Suprapubic skin (tissue), 4 donors: ENCODE results near the gene CLEC3A.

Experiments used
- EP300 ChIP-seq: sonication (generic); formaldehyde crosslinking; IDR thresholded peaks from one replicate; pipeline ENCODE4 v1.6.1; 2017; ENCODE audit warnings: antibody characterized with exemption
- POLR2A ChIP-seq, 2 donors: fragments of 450-650 bp; IDR thresholded peaks; one replicate each; pipeline ENCODE4 v1.6.1; 2017; ENCODE audit warnings: antibody characterized with exemption in 2 of 2, mild to moderate bottlenecking in 2 of 2, moderate library complexity in 2 of 2
- POLR2AphosphoS5 ChIP-seq, 3 donors: sonication (generic); formaldehyde crosslinking; IDR thresholded peaks; one replicate each; pipeline ENCODE4 v1.6.1; 2017; ENCODE audit warnings: antibody characterized with exemption in 3 of 3
- TF ChIP-seq, protein P1 (sequence below), 2 donors: fragments of 200-600 bp in 1 of 2; fragments of 450-650 bp in 1 of 2; sonication (generic) in 1 of 2; IDR thresholded peaks; one replicate each; pipeline ENCODE4 v1.5.1; 2016 to 2019; ENCODE audit warnings: antibody characterized with exemption in 2 of 2, mild to moderate bottlenecking in 1 of 2, moderate library complexity in 1 of 2

DNA sequence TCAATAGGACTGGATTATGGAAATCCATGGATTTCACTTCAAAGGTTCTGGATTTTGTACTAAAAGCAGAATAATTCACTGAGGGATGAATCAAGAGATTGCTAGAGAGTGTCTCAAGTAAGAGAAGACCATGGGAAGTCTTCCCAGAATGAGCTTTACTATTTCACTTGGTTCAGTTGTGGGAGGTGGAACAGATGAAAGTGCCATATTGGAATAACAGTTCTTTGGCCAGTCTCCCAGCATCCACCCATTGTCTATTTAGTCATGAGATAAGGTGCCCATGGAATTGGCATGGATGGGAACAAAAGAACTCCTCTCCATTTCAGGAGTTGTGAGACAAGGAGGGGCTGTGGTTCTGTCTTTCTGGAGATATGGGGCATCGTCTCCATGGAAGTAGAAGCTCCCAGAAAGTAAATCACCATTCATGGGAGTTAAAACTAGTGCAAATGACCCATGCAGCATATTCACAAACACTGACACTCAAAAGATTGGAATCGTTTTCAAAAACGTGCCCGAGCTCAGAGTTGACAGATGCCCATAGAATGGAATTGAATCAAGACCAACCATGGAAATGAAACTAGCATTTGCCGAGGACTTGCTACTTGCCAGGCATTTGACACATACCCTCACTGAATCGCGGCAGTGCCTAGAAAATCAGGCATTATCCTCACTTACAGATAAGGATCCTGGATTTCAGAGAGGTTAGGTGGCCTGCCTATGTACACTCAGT, 36.2 kb upstream of the CLEC3A start:
- TF ChIP-seq, protein P1, sequence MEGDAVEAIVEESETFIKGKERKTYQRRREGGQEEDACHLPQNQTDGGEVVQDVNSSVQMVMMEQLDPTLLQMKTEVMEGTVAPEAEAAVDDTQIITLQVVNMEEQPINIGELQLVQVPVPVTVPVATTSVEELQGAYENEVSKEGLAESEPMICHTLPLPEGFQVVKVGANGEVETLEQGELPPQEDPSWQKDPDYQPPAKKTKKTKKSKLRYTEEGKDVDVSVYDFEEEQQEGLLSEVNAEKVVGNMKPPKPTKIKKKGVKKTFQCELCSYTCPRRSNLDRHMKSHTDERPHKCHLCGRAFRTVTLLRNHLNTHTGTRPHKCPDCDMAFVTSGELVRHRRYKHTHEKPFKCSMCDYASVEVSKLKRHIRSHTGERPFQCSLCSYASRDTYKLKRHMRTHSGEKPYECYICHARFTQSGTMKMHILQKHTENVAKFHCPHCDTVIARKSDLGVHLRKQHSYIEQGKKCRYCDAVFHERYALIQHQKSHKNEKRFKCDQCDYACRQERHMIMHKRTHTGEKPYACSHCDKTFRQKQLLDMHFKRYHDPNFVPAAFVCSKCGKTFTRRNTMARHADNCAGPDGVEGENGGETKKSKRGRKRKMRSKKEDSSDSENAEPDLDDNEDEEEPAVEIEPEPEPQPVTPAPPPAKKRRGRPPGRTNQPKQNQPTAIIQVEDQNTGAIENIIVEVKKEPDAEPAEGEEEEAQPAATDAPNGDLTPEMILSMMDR (IDR thresholded peaks at IDR 0.05) = no peak
- no peak for TF ChIP-seq POLR2A (IDR thresholded peaks at IDR 0.05)
- TF ChIP-seq POLR2AphosphoS5 (IDR thresholded peaks at IDR 0.05) = no peak
- TF ChIP-seq EP300 = no peak
